OCI-LY3 (cell line): ENCODE results near the gene TENT5C.

Source experiments
- CTCF ChIP-seq: fragments of 200-600, 300-600 bp; sonication (generic); IDR thresholded peaks from 2 replicates; pipeline ENCODE4 v1.5.1; 2014; ENCODE audit warnings: antibody characterized with exemption, low read length, low read depth
- EZH2phosphoT487 ChIP-seq: fragments of 200-600 bp; shearing (Covaris generic); IDR thresholded peaks from 2 replicates; pipeline ENCODE4 v1.6.1; 2018; ENCODE audit warnings: antibody characterized with exemption, mixed run types, low read depth

- TF ChIP-seq CTCF, result no peak
- TF ChIP-seq EZH2phosphoT487, result no peak
Measured at GRCh38 chr1:117559985-117560384, 45.9 kb upstream of the TENT5C start.
